HG03064 (cell line): ENCODE measurements around the gene CDC25A.
A peak's percentile ranks its signal among the peaks of the same experiment; 100 is the strongest.
"Not testable (repeated sequence)": the region's sequence is repeated elsewhere in the genome, so short reads cannot be mapped to it uniquely, and the experiment has no call there.

Experiments used
- ATAC-seq: cut with Tn5 transposase; IDR thresholded peaks from one replicate; pipeline ENCODE4 v1.9.1; 2021; ENCODE audit warnings: low read depth; ENCODE audit not compliant: unreplicated experiment

Gene CDC25A

GRCh38 chr3:48188266-48189201 is at the start of gene CDC25A:
Gene CDC25A, minus strand, starts transcription at chr3:48188417. Its CDS starts 470 bp downstream, at chr3:48187947.
- ATAC-seq, result peak; percentile 91

GRCh38 chr3:48236531-48236930 is 48.3 kb upstream of the CDC25A start:
- ATAC-seq, result no peak

- no peak for ATAC-seq
Observed at GRCh38 chr3:48233542-48233941, 45.3 kb upstream of the CDC25A start.

- no peak for ATAC-seq
Observed at GRCh38 chr3:48232734-48233133, 44.5 kb upstream of the CDC25A start.

- no peak for ATAC-seq
Observed at GRCh38 chr3:48232232-48232631, 44.0 kb upstream of the CDC25A start.

DNA sequence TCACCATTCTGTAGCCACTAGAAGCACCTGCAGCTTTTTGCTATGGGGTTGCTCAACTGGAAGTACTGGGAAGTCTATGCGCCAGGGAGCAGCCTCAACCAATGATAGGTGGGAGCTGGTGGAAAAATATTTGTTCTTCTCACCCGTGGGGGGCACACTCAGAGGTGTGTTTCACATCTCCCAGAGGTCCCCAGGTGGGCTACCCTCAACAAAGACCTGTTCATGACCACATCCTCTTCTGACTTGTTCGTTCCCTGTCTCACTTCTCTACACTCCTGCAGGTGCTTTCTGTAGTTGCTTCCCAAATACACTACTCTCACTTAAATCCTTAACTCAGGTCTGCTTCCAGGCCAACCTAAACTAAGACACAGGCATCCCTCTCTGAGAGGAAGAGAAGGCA is 38.7 kb upstream of the CDC25A start:
- ATAC-seq, result no peak

DNA sequence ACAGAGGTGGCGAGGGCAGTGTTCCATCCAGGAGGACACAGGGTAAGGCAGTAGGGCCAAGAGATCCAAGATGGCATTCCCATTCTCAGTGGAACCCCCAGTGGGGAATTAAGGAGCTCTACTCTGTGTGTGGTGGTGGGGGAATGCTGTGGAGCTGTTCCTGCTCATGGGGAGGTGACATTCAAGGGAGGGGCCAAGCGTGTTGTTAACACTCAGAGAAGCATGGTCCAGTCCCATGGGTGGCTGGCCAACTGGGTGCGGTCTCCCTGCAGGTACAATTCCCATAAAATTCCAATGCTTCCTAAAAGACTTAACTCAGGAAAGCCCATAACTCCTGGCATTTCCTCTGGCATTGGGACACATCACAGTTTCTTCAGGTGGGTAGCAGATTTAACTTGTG is 37.4 kb upstream of the CDC25A start:
- ATAC-seq, result no peak

- ATAC-seq, result peak; percentile 53
Observed at GRCh38 chr3:48222616-48223513, 34.6 kb upstream of the CDC25A start, which contains the start of gene CAMP. Gene CAMP, plus strand, starts transcription at chr3:48223495. Its CDS starts 17 bp downstream, at chr3:48223512.

- no peak for ATAC-seq
Observed at GRCh38 chr3:48220746-48221145, 32.5 kb upstream of the CDC25A start.

DNA sequence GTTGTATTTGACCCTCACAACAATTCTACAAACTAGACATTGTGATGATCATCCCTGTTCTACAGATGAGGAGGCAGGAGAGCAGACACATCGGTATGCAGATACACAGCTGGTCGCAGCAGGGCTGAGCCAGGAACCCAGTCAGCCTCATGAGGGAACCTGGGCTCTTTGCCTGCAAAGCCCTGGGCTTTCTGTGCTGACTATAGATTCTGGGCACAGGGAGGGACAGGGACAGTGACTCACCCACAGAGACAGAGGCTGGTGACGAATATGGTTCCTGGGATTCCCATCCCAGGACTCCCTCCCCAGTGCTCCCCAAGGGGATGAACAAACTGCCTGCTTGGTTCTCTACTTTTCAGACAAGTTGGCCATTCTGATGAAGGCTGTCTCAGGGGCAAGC is 31.3 kb upstream of the CDC25A start:
- ATAC-seq, result no peak

DNA sequence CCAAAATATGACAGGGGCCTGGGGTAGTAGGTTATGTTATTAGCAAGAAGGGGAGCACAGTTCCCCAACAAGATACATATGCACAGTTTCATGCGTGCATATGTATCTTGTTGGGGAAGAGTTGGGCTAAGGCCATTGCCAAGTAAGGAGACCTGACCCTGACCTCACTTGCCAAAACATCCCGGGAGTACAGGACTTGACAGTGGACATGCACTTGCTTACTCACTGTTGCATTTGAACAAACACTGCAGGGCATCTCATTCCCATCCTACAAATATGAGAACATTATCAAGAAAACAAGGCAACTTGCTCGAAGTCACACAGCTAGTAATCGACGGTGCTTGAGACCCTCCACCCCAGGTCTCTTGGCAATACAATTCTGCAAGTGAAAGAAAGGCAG is 30.3 kb upstream of the CDC25A start:
- ATAC-seq, result no peak

DNA sequence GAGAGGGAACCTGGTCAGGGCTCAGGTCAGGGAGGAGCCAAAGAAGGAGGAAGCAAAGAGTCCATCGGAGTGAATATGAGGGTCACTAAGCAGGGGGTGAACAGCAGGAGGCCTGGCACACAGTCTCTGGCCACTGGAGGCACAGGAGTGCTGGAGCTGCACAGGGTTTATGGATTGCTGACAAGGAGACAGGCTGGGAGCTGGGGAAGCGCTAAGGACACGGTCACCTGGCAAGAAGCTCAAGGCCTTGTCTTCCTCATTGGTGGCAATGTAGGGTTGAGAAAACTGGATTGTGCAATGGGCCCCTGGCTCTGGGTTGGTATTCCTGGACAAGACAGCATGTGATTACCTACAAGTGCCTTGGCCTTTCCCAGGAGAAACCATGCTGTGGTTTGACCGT is 29.2 kb upstream of the CDC25A start:
- ATAC-seq, result no peak

GRCh38 chr3:48215876-48216275 is 27.7 kb upstream of the CDC25A start:
- no peak for ATAC-seq

GRCh38 chr3:48215466-48215865 is 27.2 kb upstream of the CDC25A start:
- ATAC-seq, result no peak

GRCh38 chr3:48215019-48215418 is 26.8 kb upstream of the CDC25A start:
- ATAC-seq, result no peak

- ATAC-seq, result no peak
Observed at GRCh38 chr3:48214225-48214624, 26.0 kb upstream of the CDC25A start.

- ATAC-seq, result not testable (repeated sequence)
Observed at GRCh38 chr3:48211776-48212175, 23.6 kb upstream of the CDC25A start.

GRCh38 chr3:48210534-48210933 is 22.3 kb upstream of the CDC25A start:
- ATAC-seq, result not testable (repeated sequence)

DNA sequence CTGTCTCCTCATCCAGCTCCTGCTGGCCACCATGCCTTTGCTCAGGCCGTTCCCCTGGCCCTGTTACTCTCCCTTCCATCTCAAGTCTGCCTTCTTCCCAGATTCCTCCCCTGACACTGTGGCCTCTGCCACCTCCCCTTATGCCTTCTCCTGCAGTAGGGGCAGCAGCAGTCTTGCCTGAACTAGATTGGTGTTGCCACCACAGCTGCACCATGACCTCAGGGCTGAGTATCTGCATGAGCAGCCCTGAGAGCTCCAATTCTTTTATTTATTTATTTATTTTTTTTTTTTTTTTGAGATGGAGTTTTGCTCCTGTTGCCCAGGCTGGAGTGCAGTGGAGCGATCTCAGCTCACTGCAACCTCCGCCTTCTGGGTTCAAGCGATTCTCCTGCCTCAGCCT is 21.2 kb upstream of the CDC25A start:
- no peak for ATAC-seq

DNA sequence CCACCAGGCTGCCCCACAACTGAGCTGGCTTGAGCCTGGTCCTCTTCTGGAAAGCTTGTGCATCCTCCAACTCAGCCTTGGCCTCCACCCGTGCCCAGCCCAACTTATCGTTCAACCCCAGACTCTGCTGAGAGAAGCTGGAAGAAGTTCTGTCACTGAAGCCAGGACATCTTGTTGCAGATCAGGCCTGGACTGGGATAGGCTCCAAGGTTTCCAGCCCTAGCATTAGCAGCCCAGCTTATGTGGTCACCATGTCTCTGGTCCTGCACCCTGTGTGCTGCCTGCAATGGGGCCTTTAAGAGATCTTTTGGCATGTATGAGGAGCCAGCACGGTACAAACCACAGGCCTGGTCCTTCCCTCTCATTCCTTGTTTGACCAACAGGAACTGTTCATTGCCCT is 19.9 kb upstream of the CDC25A start:
- ATAC-seq, result no peak

GRCh38 chr3:48202632-48203031 is 14.4 kb upstream of the CDC25A start:
- ATAC-seq, result no peak
